GM19397 (cell line): ENCODE results near the gene TPK1.
"Not testable (repeated sequence)": the region's sequence is repeated elsewhere in the genome, so short reads cannot be mapped to it uniquely, and the experiment has no call there.

Source experiments
- ATAC-seq: cut with Tn5 transposase; IDR thresholded peaks from one replicate; pipeline ENCODE4 v1.9.1; 2021; ENCODE audit warnings: mild to moderate bottlenecking, moderate library complexity; ENCODE audit not compliant: unreplicated experiment

Gene TPK1

DNA sequence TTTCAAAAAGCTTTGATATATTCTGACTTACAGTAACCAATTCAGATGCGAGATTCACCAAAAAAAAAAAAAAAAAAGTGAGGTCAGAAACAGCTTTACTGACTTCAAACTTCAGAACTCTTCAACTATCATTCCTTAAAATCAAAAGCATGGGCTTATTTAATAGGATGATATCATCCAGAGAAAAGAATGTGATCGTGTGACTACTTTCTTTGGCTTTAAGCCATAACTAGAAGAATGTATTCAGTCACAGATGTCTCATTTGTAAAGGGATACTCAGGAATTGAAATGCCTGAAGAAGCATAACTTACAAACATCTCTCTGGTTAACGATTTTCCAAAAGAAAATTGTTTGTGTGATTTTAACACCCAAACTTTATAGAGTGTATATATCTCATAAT is 11.5 kb downstream of the TPK1 start:
- no peak for ATAC-seq

DNA sequence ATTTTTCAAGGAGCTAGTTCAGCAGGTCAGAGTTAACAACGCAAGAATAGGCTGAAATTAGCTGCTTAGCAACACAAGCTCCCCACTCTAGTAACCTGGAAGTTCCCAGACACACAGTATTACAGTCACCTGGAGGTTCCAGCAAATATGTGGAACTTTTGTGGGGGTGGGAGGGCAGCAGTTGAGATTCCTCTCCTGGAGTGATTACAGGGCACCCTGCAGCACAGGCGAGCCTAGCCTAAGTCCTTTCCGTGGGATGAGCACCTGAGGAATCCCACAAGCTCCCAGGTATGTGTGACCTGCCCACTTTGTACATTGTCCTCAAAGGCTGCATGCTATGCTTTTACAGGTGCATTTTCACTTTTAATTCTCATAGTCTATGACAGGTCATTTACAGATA is 13.6 kb downstream of the TPK1 start:
- ATAC-seq: no peak

DNA sequence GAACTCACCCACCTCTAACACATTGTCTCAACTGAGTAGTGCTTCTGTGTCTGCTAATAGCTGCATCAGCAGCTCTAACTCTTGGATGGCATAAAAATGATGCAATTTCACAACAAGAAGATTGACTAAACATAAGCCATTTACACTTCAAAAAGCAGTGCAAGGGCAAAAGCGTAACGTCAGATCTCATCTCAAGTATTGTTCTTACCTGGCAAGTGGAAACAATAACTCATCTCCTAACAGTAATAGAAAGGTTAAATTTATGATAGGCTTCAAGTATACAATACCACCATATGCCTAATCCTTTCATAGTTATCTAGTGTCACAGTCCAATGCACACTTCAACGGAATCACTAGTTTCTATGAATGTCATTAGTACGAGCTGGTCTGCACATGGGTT is 14.8 kb downstream of the TPK1 start:
- peak; percentile 54 for ATAC-seq

DNA sequence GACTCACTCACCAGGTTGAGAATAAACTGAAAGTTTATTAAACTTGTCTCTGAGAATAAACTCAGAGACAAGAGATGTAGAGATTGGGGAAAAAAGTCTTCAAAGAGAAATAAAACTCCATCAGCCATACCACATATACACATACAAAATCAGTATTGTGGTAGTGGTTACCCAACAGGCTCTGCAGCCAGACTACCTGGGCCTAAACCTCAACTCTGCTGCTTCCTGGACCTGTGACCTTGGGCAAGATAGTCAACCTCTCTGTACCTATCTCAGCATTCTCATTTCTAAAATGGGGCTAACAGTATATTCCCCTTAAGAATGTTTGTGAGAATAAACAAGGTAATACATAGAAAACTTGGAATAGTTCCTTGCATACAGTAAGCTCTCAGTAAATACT is 15.3 kb downstream of the TPK1 start:
- ATAC-seq: no peak

DNA sequence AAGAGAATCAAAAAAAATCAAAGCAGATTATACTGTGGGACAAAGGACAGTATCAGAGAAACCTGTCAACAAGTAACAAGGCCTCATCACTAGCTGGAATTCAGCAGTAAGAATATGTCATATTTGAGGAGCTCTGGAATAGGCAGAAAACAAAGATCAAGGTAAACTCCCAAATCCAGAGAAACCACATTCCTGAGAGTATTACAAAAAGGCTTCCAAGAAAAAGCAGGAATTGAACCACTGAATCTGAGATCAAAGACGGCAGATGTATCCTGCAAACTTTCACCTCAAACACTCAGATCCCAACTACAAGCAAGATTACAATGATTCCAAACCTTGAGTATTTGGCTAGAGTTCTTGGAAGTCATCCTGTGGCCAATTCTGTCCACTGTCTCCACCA is 16.3 kb downstream of the TPK1 start:
- ATAC-seq: no peak

DNA sequence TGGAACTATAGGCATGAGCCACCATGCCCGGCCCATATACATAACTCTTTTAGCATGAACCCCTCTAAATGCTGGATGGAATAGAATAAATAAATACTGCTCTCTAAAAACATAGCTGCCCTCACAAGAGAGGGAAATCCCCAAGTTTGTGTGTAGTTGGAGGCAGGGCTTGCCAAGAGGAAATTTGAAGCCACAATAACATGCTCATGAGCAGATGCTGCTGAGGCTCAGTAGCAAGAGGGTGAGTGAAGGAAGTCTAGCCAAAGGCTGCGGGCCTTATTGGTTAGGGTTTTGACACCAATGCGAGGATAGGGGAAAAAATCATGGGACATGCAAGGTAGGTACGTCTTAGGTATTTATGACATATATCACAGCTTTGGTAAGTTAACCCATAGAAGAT is 17.3 kb downstream of the TPK1 start:
- peak; percentile 73 for ATAC-seq

DNA sequence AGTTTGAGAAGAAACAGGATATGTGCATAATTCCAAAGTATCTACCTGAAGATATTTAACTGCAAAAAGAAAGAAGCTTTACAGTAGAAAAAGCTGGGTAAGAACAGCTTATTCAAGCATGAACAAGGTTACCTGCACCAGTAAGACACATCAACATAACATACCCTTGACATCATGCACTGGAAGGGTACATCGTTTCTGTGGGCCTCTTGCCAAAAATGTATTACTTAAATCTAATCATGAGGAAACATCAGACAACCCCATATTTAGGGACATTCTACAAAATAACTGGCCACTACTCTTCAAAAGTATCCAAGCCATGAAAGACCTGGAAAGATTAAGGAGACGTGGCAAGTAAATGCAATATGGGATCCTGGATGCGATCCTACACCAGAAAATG is 18.9 kb downstream of the TPK1 start:
- no peak for ATAC-seq

DNA sequence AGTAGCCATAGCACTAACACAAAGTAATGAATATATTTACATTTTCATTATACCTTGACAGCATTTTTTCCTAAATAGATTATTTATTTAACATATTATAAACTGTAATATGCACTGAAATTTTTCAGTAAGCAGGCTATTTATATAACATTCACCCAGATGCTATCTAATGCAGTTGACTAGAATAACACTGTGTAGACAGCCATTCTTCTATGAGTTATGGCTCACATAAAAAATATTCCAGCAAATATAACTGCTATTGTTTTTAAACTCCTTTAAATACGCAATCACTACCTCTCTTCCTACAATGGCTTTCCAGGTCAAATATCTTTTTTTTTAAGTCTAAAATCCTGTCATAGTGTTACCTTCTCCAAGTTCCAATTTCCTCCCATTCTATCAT is 21.6 kb downstream of the TPK1 start:
- ATAC-seq: no peak

DNA sequence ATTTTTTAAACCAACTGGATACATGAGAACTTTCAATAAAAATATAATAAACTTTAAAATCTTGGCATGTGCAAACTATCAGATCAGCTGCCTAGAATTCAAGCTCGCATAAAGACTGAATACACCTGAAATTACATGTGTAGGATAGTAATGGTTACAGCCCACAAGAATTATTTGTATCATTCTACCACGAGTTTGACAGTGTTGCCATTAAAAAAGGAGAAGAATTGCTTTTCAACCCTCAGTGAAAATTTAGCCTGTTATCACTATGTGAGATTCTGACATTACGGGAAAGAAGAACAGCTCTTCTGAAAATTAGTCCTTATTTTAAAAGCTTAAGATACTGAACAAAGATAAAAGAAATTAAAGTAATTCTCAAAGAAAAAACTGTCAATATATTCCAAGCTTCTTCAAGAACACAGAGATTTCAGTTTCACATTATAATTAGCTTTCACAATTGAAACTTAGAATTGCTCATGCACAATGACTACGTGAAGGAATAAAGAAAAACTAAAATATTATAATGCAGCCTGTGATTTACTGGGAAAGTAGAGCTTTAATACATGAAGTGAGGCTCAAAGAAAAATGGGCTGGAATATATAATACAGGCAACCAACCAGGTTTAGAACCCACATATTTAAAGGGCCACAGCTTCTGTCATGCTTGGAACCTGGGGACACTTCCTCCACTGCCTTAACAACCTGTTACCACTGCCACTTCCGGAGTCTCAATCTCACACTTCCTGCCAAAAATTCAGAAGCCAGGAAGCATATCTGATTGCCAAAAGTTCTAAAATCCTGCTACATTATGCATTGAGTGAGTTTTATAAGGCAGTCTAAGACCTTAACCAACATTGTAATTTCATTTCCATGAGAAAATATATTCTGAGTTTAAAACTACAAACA is 23.2 kb downstream of the TPK1 start:
- peak; percentile 95 for ATAC-seq

DNA sequence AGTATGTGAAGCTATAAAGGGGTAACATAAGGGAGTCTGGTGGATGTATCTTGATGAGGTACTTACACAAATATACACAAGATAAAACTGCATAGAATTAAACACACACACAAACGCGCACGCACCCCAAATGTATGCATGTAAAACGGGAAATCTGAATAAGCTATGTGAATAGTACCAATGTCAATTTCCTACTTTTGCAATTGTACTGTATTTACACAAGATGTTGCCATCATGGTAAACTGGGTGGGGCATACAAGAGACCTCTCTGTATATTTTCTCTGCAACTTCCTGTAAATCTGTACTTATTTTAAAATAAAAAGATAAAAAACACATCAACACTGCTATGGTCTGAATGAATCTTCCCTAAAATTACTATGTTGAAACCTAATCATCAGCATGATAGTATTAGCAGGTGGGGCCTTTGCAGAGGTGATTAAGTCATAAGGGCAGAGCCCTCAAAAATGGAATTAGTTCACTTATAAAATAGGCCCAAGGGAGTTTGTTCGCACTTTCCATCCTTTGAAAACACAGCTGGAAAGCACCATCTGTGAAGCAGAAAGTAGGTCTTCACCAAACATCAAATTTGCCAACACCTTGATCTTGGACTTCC is 30.1 kb downstream of the TPK1 start:
- no peak for ATAC-seq

DNA sequence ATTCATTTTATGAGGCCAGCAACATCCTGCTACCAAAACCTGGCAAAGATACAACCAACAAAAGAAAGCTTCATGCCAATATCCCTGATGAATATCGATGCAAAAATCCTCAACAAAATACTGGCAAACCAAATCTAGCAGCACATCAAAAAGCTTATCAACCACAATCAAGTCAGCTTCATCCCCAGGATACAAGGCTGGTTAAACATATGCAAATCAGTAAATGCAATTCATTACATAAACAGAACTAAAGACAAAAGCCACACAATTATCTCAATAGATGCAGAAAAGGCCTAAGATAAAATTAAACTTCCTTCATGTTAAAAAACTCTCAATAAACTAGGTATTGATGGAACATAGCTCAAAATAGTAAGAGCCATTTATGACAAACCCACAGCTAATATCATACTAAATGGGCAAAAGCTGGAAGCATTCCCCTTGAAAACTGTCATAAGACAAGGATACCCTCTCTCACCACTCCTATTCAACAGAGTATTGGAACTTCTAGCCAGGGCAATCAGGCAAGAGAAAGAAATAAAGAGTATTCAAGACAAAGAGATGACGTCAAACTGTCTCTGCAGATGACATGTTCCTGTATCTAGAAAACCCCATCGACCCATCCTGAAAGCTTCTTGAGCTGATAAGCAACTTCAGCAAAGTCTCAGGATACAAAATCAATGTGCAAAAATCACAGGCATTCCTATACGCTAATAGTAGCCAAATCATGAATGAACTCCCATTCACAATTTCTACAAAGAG is 35.0 kb downstream of the TPK1 start:
- not testable (repeated sequence) for ATAC-seq

DNA sequence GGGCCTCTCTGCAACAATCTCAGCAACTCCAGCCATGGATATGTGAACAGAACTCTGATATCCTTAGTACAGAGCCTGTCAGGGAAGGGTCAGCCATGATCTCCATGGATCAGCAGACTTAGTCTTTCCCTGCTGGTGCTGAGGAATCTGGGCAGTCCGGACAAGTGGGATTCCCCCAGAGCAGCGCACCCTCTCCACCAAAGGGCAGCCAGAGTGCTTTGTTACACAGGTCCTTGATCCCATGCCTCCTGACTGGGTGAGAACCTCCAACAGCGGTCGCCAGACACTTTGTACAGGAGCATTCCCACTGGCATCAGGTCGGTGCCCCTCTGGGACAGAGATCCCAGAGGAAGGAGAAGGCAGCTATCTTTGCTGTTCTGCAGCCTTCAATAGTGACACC is 38.9 kb downstream of the TPK1 start:
- ATAC-seq: no peak

DNA sequence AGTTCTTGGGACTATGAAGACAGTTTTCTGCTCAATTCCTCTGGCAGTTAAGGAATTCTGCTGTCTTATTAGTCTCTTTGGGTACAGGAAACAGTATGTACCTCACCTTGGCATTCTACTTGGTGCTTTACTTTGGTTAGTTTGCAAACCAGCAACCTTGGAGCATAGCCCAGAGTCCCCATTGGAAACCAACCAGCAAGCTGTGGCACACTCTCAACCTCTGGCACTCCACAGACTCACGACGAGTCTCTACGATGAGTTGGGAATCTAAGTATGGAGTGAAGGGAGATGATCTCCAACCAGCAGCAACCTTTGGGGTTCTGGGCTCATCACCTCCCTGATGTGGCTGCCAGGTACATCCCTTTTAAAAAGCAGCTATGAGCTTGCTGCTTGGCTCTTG is 43.8 kb downstream of the TPK1 start:
- no peak for ATAC-seq

DNA sequence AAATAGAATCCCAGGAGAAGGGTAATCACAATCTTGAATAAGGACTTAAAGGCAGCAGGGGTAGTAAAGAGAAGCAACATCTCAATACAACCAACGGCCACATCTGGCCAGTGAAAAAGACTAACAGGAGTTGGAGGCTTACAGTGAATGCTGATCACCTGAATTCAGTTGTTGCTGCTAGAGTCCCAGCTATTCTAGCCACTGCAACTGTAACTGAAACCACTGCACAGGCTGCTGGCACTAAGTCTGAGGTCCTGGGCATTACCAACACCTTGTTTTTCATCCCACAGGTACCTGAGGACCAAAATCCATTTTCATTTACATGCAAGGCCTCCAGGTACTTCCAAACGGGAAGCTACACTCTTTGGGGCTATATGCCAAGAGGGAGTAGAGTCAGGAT is 44.4 kb downstream of the TPK1 start:
- ATAC-seq: no peak

DNA sequence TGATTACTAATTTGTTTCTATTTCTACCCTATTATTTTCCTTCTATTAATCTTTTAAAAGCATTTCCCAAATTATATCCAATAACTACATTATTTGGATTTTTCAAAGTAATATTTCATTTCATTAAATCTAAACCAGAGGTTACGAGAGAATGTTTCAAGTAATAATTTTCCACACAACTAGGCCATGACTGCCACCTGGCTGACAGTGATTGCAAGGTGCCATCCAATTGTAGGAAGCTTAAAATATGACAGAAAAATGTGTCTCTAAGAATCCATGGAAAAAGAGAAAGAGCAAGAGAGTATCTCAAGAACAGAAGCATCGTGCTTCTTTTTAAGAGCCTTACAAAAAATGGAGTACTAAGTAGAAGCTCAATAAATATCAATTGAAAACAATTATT is 48.7 kb downstream of the TPK1 start:
- no peak for ATAC-seq

DNA sequence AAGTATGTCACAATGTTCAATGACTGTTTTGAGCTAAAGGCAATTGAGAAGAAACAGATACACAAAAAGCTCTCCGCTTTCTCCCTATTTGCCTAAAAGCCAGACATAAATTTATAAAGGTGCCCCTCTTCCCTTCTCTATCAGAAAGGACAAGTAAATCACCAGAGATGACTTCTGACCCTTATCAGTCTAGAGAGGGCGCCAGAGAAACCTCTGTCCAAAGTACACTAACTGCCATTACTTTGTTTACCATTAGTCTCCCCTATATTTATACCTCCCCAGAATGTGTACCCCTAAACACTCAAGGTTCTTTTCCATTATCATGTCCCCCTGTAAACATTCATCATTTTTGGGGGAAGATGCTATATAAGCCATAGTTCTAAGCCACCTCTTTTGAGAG is 49.3 kb downstream of the TPK1 start:
- peak; percentile 48 for ATAC-seq

DNA sequence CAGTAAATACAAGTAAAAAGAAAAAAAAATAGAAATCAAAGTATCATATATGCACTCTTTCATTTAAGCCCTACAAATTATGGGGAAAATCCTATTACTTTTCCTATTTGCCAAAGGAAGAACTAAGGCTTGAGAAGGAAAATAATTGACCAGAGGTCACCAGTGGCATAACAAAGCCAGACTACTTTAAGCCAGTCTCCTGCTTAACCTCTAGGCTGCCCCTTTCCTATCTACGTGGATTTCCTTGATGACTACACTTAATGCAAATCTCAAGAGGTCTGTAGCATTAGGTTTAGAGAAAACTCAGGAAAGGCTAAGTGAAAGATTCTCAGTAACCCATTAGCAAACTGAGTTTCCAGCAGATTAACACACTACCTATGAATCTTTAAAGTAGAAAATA is 49.8 kb downstream of the TPK1 start:
- no peak for ATAC-seq

DNA sequence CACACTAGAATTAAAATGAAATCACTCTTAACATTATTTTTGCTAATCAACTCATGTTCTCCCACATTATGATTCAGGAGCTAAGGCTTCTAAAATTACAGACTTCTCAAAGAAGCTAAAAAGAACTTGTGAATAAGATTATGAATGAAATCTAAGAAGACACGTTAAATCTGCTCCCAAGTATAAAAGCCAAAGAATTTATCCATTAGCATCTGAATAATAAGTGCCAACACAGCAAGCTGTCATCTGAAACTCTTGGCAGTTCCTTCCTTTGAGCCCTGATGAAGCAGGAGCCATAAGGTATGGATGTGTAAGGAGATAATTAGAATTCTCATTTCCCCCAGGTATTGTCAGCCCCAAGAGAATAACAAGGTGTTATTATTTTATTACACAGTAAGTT is 50.3 kb downstream of the TPK1 start:
- no peak for ATAC-seq

DNA sequence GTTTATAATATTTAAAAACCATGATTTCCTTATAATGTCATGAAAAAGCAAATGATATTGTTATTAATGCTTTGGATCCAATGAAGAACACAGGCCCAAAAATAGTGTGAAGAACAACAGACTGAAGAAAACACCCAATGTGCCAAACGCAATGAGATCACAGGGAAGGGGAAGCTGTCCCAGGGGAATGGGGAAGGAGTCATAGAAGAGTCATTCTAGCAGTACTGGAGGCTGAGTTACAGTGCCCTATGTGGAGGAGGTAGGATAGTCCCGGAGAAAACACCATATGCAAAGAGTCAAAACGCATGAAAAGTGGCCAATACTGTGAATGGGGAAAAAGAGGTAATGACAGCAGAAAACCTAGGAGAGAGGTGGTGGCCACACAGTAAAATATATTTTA is 50.9 kb downstream of the TPK1 start:
- ATAC-seq: no peak

DNA sequence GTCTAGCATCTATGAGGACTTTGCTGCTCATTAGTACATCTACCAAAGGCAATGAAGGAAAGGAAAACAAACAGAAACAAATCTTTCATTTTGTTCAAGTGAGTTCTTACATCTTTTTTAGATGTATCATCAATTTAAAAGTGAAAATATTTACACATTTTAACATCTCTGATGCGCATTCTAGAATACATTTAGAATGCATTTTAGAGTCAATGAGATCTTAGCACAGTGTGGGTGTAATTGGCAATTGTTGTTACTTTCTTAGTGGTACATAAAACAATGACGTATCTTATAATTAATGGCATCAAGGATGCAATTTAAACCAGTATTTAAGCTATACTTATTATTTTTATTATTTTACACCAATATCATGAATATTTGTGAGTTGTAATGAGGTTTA is 51.4 kb downstream of the TPK1 start:
- ATAC-seq: no peak

DNA sequence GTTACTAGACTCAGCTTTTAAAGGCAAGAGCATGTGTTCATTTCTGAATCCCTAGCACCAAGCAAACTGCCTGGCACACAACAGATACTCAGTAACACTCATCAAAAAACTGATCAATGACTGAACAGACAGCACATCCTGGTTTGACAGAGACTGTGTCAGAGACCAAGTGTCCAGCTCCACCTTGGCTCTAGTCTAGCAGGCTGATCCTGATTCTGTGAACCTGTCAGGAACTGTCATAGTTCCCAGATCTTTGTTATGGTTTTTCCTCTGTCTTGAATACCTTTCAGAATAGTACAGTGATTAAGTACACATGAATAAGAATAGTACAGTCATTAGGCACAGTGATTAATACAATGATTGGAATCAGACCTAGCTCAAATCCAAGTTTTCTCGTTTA is 53.0 kb downstream of the TPK1 start:
- ATAC-seq: no peak

DNA sequence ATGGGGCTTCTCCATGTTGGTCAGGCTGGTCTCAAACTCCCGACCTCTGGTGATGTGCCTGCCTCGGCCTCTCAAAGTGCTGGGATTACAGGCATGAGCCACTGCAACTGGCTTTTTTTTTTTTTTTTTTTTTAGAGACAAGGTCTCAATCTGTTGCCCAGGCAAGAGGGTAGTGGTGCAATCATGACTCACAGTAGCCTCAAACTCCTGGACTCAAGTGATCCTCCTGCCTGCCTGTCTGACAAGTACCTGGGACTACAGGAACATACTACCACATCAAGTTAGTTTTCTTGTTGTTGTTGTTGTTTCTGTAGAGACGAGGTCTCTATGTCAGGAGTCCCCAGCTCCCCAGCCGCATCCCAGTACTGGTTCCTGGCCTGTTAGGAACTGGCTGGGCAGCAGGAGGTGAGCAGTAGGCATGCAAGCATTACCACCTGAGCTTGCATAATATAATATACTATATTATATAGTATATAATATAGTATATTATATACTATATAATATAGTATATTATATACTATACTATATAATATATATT is 55.7 kb downstream of the TPK1 start:
- ATAC-seq: no peak
